Psoas muscle (tissue), 8 donors: Measurements from ENCODE around the gene GUCY2C. TPM values are rescaled to one million over a fixed set of nuclear protein-coding genes. Genes with fewer than 3 reads are reported as not detected.

Source experiments
- ATAC-seq, 4 donors: fragments of 200-7000 bp; cut with Tn5 transposase; one replicate each; pipeline ENCODE4 v1.9.1; 2020; ENCODE audit warnings: moderate library complexity in 3 of 4, mild to moderate bottlenecking in 2 of 4
- DNase-seq, 2 donors: peaks; one replicate each; pipeline ENCODE4 v3.0.0-alpha.2; 2020
- H3K27ac ChIP-seq: fragments of 200-600 bp; one replicate; pipeline ENCODE4 v1.8.0; 2022
- H3K27me3 ChIP-seq, 3 donors: fragments of 200-600 bp in 1 of 3; one replicate each; pipeline versions ENCODE4 v1.6.1 to v1.8.0; 2013 to 2022; ENCODE audit warnings: low read length in 2 of 3, mild to moderate bottlenecking in 2 of 3, moderate library complexity in 1 of 3; ENCODE audit not compliant: insufficient read depth in 3 of 3
- H3K36me3 ChIP-seq, 2 donors: fragments of 200-600 bp in 1 of 2; one replicate each; pipeline versions ENCODE4 v1.6.1 to v1.8.0; 2013 to 2022; ENCODE audit warnings: low read depth in 1 of 2, mild to moderate bottlenecking in 1 of 2, moderate library complexity in 1 of 2; ENCODE audit not compliant: insufficient read depth in 1 of 2
- H3K4me1 ChIP-seq: fragments of 200-600 bp; one replicate; pipeline ENCODE4 v1.8.0; 2022
- H3K4me3 ChIP-seq: fragments of 200-600 bp; one replicate; pipeline ENCODE4 v1.8.0; 2022; ENCODE audit warnings: mild to moderate bottlenecking
- H3K9me3 ChIP-seq: fragments of 200-600 bp; one replicate; pipeline ENCODE4 v1.8.0; 2022
- CTCF ChIP-seq: fragments of 200-600 bp; IDR thresholded peaks from one replicate; pipeline ENCODE4 v1.8.0; 2022; ENCODE audit warnings: antibody characterized with exemption
- WGBS, 3 donors: extraction: QIAGEN DNeasy Blood & Tissue Kit; methylation state at CpG; one replicate each; pipeline versions ENCODE4 v1.1.6 to v1.1.7; 2013; 5-methylcytosine and 5-hydroxymethylcytosine counted together
- intact Hi-C, 2 donors: fragments of 100-400 bp; cut with DNase I; formaldehyde crosslinking; loops; one replicate each; pipeline versions ENCODE4 v1.11.0 to v1.14.2; 2022
- polyA plus RNA-seq, 3 donors: library from polyadenylated mRNA; stranded (reverse); fragments of 200-250 nt; gene quantifications; one replicate each; pipeline ENCODE4 v1.2.3, GENCODE V29; 2013
- total RNA-seq, 4 donors: library from RNA; stranded (reverse); fragmentation: NEBNext Ultra II Directional in 2 of 4; extraction: Animal tissue kit (Norgen Biotek cat#: 25700) in 2 of 4; gene quantifications; one replicate each; pipeline versions ENCODE4 v1.2.1 to v1.2.4, GENCODE V29; 2021 to 2023
- donor health status: healthy with polysubstance abuse.
- donor health status: DM: no; HTN: no; CAD: no; lungs with moderate emphysema.
- donor health status: Bipolar disorder and iron deficiency.
- donor health status: healthy.
- donor health status: DM: yes; HTN: yes; CAD: no.
- donor health status: DM: no; HTN: no; CAD: no.
- donor health status: DM: no; HTN: no; CAD: no.
- donor health status: DM: yes; HTN: yes; CAD: no.

The GUCY2C gene
- total and polyA plus RNA-seq, 7 donors, result 0.11 to 0.13 TPM; not detected in 5

- intact Hi-C loops, result no loop called here
- DNase-seq (no peak), ATAC-seq (no peak)
- Histone ChIP-seq H3K27ac (no peak overlapping the region), H3K27me3 (no peaks in the 10 kb centered on the region), H3K36me3 (no peaks in the 10 kb centered on the region), H3K9me3 (no peaks in the 10 kb centered on the region), H3K4me1 (no peaks in the 10 kb centered on the region), H3K4me3 (no peak overlapping the region)
- no peak for TF ChIP-seq CTCF
- 67 to 78% (median 70%) methylated on average over 3 of the region's 3 CpGs for WGBS, 3 donors
These were observed 15.2 kb downstream of the GUCY2C start for GRCh38 chr12:14681190-14681589.

GRCh38 chr12:14678547-14679150, 17.8 kb downstream of the GUCY2C start:
- no peaks in the 10 kb centered on the region for H3K36me3 ChIP-seq
- H3K4me3 ChIP-seq, result no peak overlapping the region
- ATAC-seq (no peak), DNase-seq (no peak)
- H3K9me3 ChIP-seq, result no peaks in the 10 kb centered on the region
- TF ChIP-seq CTCF, result no peak
- intact Hi-C loops, result no loop called here
- no peaks in the 10 kb centered on the region for H3K4me1 ChIP-seq
- no peaks in the 10 kb centered on the region for H3K27me3 ChIP-seq
- WGBS, 3 donors, result 89 to 92% (median 90%) methylated on average over 6 of the region's 6 CpGs
- H3K27ac ChIP-seq, result no peak overlapping the region

DNA sequence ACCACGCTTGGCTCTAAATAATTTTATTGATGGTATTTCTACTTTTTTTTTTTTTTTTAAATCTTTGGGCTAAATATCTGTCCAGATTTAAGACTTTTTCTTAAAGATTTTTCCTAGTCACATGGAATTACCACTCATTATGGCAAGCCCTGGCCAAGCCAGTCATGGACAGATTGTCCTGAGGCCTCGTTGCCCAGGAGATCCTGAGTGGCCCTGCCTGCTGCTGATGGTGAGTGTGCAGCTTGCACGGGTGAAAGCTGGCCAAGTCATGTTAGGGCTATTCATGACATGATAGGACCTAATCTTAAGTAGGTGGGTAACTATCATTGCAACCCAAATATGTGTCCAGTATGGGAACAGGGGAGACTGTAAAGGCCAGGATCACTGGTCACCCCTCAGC, 27.8 kb downstream of the GUCY2C start:
- intact Hi-C loops, result no loop called here
- no peaks in the 10 kb centered on the region for H3K4me1 ChIP-seq
- H3K27me3 ChIP-seq, result no peaks in the 10 kb centered on the region
- H3K9me3 ChIP-seq, result no peaks in the 10 kb centered on the region
- no peak overlapping the region for H3K4me3 ChIP-seq
- no peak overlapping the region for H3K27ac ChIP-seq
- DNase-seq, result no peak
- no peaks in the 10 kb centered on the region for H3K36me3 ChIP-seq
- no peak for TF ChIP-seq CTCF
- ATAC-seq, result no peak
- WGBS, 3 donors, result 85 to 88% (median 87%) methylated on average over 3 of the region's 3 CpGs

- ATAC-seq, result no peak
These were observed 30.7 kb downstream of the GUCY2C start for GRCh38 chr12:14665354-14666348.

More at GRCh38 chr12:14665354-14666348, 30.7 kb downstream of the GUCY2C start:
- H3K4me1 ChIP-seq, result no peaks in the 10 kb centered on the region
- TF ChIP-seq CTCF, result no peak
- intact Hi-C loops, result loop anchor here in 1 of 2 donors (2.0 kb wide), 1 partner anchor 35 kb away; no protein-coding TSS in a partner anchor
- 81 to 84% (median 81%) methylated on average over 23 of the region's 23 CpGs for WGBS, 3 donors
- H3K4me3 ChIP-seq, result no peak overlapping the region
- H3K27ac ChIP-seq, result no peak overlapping the region
- H3K9me3 ChIP-seq, result no peaks in the 10 kb centered on the region
- no peak for DNase-seq
- H3K36me3 ChIP-seq, result no peaks in the 10 kb centered on the region
- no peaks in the 10 kb centered on the region for H3K27me3 ChIP-seq
